ENCODE measurements around the gene MAOB.

GRCh38 chrX:43840265-43840664, 42.0 kb downstream of the MAOB start:
- no peak for TF ChIP-seq POLR2A (IDR thresholded peaks at IDR 0.05; ENCODE audit: low read depth, low read length)
- TF ChIP-seq TAF1 (IDR thresholded peaks at IDR 0.05; ENCODE audit: borderline replicate concordance, low read depth, low read length), result no peak
- no peak for TF ChIP-seq POLR2AphosphoS5 (IDR thresholded peaks at IDR 0.05; ENCODE audit: low read depth, low read length)

Data from GM12892 (cell line).